Ramos (cell line): ENCODE measurements around the gene RALA.

Source experiments
- in situ Hi-C: fragments of 300-500 bp; cut with MboI; formaldehyde crosslinking; loops from one replicate; pipeline ENCODE4 v1.14.3; 2022; ENCODE audit warnings: low sequenced_read_pairs; ENCODE audit not compliant: unreplicated experiment

Gene RALA, protein sequence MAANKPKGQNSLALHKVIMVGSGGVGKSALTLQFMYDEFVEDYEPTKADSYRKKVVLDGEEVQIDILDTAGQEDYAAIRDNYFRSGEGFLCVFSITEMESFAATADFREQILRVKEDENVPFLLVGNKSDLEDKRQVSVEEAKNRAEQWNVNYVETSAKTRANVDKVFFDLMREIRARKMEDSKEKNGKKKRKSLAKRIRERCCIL

DNA sequence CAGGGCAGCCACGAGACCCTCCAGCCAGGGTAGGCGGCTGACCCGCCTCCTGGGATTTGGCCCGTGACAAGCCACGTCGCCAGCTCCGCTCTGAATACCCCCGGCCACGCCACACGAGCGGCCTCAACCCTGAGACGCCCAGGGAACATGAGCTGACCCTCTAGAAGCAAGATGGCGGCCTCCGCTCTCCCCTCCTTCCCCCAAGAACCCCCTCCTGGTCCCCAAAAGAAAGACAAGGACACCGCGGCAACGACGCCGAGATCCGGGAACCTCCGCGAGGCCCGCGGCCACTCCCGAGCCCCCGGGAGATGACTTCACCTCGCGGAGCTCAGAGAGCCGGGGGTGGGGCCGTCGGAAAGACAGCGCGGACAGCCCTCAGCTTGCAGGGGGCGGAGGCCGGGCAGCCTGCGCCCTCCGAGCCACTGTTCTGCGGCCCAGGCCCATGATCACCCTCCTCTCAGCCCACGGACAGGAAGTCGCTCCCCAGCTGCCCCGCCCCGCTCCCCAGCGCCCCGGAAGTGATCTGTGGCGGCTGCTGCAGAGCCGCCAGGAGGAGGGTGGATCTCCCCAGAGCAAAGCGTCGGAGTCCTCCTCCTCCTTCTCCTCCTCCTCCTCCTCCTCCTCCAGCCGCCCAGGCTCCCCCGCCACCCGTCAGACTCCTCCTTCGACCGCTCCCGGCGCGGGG, at the start of gene RALA:
TSS of gene RALA (plus strand) at position 526 of the 685 bp plus-strand sequence. CDS start 63,096 bp downstream, outside the sequence.
- in situ Hi-C loops: no loop called here

DNA sequence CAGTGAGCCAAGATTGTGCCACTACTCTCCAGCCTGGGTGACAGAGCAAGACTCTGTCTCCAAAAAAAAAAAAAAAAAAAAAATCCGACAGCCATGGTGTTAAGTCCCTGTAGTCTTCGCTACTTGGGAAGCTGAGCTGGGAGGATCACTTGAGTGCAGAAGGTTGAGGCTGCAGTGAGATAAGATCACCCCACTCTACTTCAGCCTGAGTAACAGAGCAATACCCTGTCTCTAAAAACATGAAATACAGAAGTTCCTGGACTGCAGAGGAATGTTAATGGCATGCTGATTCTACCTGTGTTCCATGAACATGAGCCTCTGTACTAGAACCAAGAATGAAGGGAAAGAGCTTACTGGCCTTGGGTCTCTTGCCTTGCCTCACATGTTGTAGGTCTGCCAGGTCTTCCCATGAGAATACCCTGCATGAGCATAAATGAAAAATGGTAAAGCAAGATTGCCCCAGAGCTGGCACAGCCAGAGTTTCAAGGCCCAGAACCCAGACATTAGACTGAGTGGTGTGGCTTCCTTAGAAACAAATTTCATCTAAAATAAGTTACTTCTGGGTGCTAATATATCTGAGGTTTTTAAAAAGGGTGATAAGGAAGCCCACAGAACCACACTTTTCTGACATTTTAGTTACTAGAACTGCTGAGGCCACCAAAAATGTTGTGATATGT, 48.6 kb upstream of the RALA start:
- in situ Hi-C loops: loop anchor here (25.0 kb wide), 1 partner anchor 487 kb away; no protein-coding TSS in a partner anchor

DNA sequence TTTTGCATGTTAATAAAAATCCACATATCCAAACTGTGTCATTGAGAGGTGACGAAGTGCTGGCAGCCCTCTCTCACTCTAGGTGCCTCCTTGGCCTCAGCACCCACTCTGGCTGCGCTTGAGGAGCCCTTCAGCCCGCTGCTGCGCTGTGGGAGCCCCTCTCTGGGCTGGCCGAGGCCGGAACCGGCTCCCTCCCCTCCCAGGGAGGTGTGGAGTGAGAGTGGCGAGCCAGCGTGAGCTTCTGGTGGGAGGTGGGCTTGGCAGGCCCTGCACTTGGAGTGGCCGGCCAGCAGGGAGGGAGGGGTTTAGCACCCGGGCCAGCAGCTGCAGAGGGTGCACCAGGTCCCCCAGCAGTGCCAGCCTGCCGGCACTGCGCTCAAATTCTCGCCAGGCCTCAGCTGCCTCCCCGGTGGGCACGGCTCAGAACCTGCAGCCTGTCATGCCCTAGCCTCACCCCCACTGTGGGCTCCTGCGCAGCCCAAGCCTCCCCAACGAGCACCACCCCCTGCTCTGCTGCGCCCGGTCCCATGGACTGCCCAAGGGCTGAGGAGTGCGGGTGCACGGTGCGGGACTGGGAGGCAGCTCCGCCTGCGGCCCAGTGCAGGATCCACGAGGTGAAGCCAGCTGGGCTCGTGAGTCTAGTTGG, 46.0 kb upstream of the RALA start:
- in situ Hi-C loops: loop anchor here (25.0 kb wide), 1 partner anchor 485 kb away; no protein-coding TSS in a partner anchor

DNA sequence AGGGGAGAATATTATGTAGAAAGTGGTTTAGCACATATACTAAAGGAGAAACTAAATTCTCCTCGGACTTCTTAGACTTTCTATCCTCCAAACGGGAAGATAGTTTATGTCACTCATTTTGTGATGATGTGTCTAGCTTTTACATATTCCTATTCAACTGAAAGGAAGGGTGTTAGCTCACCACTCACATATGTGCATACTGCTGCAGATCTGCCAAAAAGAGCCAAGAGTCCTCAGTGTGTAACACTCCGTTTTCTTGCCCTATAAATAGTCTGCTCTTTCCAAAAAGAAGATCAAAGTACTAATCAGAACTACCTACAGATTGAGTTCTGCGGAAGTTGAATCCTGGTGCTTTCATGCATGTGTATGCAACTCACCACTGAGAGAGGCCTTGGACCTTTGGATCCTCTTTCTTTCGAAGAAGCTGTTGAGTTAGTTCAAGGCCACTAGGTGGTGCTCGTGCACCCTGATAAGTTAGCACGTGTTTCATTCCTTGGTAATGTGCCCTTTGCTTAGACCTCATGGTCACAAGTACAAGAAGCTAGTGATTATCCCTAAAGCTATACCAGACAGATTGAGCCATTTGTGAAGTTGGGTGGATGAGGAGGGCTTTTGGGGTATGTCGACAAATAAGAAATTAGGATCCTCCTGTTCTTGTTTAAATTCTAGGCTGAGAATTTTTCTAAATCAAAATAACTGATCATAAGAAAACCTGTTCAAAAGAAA, 43.1 kb upstream of the RALA start:
- in situ Hi-C loops: loop anchor here (5.0 to 25.0 kb wide), 2 partner anchors 162 to 482 kb away; no protein-coding TSS in a partner anchor

DNA sequence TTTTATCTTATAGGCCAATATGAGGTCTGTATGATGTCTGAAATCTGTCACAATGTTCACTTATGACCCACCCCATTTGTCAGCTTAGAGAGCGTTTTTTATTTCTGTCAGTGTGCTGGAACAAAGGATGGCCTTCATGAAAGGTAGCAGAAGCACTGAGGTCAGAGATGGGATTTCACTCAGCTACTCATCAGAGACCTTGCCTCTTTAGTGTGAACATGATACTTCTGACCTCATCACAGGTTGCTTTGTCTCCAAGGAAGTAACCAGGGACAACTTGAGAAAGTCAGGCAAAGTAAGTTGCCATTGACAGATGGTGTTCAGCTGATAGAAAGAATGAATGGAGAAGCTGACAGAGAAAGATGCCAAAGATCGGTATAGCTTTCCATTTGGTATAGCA, 40.8 kb upstream of the RALA start:
- in situ Hi-C loops: loop anchor here (5.0 to 25.0 kb wide), 2 partner anchors 160 to 480 kb away; no protein-coding TSS in a partner anchor

DNA sequence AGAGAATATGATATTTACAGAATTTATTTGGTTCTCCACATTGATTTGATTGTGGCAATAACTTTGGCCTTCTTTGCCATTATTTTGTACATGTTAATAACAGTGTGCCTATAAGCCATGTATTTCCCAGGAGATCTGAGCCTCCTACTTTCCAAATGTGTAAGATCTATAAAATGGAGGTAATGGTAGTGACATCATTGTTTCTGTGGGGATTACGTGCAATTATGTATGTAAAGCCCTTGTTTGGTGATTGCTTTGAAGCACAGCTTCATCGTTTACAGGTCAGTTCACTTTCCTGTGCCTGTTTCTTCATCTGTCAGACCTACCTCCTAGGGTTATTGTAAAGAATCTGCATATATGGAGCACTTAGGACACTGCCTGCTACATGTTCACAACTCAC, 39.8 kb upstream of the RALA start:
- in situ Hi-C loops: loop anchor here (5.0 to 25.0 kb wide), 2 partner anchors 159 to 479 kb away; no protein-coding TSS in a partner anchor

DNA sequence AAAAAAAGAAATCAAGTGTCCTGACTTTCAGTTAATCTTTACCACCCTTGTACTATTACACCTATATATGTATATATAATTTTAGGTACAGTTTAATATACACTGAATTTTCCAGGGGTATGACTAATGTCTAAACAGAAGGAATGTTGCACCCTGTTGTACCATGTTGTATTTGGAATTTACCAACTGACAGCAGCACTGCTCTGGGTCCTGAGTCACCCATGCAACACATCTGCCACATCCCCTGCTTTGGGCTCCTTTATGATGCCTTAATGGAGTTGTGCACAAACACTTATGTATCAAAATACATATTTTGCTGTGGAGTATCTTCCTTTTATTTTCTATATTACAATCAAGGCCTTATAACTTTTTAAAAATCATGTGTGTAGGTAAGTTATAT, 36.0 kb upstream of the RALA start:
- in situ Hi-C loops: loop anchor here (25.0 kb wide), 1 partner anchor 475 kb away; no protein-coding TSS in a partner anchor

DNA sequence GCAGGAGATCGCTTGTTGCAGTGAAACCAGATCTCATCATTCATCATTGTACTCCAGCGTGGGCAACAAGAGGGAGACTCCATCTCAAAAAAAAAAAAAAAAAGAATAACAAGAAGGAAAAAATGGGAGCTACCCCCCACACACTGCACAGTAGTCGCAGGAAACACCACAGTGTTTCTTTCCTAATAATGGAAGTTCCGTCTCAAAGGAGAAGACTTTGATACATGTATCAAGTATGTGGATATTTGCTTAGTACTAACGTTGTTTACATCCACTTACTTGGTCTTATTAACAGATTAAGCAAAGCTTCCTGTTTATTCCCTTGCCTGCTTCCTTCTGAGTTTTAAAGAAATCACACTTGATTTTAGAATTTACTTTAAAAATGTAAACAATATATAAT, 35.0 kb upstream of the RALA start:
- in situ Hi-C loops: loop anchor here (25.0 kb wide), 1 partner anchor 474 kb away; no protein-coding TSS in a partner anchor

DNA sequence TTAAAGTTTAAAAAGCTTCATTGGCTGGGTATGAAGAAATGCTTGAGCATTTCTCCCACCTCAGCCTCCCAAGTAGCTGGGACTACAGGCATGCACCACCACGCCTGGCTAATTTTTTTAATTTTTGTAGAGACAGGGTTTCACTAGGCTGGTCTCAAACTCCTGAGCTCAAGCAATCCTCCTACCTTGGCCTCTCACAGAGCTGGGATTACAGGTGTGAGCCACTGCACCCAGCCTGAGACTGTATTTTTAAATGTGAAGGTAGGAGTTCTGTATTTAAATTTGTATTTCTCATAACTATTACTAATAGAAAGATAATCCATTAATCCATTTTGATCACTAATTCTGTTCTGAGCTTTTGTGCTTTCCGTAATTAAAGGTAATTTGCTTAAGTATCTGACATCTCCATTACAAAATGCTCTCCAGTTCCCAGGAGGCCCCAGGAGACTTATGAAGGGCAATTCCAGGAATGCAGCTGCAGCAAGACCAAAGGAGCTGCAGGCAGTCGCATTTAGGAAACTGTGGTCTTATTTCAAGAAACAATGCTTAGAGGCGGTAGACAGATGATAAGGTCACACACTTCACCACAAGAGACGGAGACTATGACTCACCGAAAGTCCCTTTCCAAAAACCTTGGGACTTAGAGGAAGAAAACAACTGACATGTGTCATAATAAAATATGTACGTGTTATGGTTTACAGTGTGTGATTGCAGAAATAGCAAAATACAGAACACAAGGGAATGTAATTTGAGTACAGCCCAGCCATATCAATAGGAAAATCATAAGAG, 33.9 kb upstream of the RALA start:
- in situ Hi-C loops: loop anchor here (25.0 kb wide), 1 partner anchor 473 kb away; no protein-coding TSS in a partner anchor

DNA sequence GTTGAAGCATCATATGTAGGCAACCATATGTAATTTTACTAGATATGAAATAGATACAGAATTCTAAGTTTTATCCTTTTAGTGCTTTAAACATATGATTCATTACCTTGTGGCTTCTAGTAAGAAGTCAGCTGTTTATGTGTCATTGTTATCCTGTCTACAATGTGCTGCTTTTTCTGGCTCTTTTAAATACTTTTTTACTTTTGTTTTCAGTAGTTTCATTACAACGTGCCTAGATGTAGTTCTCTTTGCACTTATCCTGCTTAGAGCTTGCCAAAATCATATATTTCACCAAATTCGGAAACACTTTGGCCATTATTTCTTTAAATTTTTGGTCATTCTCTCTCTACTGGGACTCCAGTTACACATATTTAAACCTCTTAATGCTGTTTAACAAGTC, 30.8 kb upstream of the RALA start:
- in situ Hi-C loops: loop anchor here (25.0 kb wide), 1 partner anchor 470 kb away; no protein-coding TSS in a partner anchor

DNA sequence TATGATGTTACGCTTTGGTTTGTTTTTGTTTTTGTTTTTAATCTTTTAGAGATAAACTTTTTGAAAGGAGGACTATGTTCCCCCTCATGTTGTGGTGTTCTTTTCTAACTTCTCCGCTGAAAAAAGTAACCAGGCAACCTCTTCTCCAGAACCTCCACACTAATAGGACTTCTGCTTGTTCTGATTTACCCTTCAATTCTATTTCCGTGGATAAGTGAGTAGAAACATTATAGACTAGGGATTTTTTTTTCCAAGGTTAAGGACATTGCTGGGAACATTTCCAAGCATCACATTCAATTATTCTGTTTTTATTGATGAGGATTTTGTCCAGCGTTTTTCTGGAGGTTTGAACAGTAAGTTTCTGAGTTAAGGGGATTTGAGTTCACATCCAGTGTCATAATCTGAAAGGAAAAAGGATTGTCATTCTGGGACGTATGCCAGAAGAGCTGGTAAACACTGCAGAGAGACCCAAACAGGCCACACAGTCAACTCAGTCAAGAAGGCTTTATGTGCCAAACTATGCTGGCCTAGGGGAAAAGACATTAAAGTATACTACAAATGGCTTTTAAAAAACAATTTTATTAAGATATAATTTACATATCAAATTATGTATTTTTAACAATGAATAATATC, 28.3 kb upstream of the RALA start:
- in situ Hi-C loops: loop anchor here (25.0 kb wide), 1 partner anchor 467 kb away; no protein-coding TSS in a partner anchor

DNA sequence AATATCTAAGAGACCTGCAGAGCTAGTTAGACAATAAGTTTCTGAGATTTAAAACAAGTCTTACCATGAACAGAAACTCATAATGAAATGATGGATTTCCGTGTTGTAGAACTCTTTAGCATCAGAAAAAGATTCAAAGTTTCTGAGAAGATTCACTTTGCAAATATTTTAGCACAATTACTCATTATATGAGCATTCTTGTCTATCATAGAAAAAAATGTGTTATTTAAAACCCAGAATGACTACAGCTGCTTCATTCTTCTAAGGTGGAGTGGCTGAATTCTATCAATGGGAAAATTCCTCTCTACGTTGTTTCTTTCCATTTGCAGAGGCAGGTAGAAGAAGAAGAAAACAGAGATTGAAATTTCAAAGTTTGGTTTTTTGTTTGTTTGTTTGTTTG, 21.0 kb upstream of the RALA start:
- in situ Hi-C loops: no loop called here

DNA sequence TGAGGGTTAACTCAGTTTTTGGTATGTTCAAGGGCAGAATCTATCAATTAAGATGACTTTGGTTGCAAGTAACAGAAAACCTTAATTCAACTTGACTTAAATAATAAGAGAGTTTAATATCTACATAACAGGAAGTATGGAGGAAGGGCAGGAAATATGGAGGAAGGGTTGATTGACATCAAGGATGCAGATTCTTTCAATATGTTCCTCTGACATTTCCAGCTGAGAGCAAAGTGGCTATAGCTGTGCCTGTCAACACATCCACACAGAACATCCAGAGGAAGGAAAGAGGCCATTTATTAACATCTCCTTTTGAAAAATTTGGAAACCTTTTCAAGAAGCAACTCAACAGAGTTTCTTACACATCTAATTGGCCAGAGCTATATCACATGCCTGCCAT, 19.4 kb upstream of the RALA start:
- in situ Hi-C loops: no loop called here

DNA sequence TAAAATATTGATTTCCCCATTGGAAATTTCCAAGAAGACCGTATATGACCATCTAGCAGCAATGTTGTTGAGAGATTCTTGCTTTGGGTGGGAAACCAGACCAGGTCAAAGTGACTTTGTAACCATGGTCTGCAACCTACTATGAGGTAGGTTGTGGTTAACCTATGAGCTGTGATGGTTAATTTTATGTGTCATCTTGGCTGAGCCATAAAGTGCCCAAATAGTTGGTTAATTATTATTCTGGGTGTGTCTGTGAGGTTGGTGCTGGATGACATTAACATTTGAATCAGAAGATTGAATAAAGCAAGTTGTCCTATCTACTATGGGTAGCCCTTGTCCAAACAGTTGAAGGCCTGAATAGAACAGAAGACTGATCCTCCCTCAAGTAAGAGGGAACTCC, 18.3 kb upstream of the RALA start:
- in situ Hi-C loops: no loop called here

DNA sequence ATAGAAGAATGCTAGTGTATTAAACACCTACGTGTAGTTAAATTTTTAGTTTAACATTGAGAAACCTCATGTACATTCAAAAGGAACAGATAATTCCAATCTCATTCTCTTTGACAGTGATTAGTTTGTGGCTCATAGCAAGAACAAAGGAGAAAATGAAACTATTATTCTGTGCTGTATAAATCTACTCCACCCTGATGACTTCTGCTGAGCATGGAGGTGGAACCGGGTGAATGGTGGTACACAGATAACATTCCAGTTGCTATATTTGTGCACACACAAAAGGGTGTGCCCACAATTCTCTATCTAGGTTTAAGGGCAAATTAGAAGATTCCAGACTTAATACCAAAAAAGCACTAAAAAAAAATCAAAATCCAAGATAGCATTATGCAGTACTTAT, 17.0 kb upstream of the RALA start:
- in situ Hi-C loops: no loop called here

DNA sequence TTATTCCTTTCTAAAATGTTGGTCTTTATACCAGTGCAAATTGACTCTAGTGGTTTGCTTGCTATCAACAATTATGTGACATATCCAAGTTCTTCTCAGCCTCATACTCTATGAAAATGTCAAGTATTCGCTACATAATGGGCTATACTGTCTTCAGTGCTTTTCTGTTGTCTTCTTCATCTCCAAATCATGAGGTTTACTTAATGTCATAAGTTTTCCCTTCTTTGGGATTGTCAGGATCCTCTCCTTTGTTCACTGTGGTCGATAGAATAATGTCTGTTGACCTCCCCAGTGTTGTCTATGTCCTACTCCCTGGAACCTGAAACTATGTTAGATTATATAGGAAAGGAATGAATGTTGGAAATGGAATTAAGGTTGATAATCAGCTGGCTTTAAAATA, 16.4 kb upstream of the RALA start:
- in situ Hi-C loops: no loop called here

DNA sequence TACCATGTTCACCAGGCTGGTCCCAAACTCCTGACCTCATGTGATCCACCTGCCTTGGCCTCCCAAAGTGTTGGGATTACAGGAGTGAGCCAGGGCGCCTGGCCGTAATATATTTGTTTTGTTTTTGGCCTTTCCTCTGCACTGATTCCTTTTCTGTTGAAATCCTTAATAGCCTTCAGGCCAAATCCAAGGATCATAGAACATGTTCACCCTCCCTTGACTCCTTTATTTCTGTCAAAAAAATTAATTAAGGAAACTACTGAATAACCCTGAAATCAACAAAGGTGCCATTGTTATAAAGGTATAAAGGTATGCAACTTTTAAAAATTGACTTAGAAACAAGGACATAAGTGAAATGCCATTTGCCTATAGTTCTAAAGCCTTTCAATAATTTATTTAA, 15.5 kb upstream of the RALA start:
- in situ Hi-C loops: no loop called here

DNA sequence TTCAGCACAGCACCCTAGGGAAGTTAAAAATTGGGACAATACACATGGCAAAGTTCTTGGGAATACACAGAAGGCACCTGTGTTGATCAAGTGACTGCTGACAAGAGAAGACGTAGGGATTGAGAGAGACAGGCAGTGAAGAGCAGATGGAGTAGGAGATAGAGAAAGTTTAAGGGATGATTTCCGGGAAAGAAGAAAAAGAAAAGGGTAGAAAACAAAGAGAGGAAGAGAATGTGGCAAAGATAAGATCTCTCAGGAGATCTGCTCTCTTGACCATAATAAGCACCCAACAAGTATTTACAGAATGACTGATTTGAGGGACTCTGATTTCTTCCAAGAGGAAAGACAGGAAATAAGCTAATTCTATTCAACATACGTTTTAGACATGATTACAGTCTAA, 15.1 kb upstream of the RALA start:
- in situ Hi-C loops: no loop called here
